HepG2 (cell line): ENCODE results near the gene GJA5. TPM values are rescaled to one million over a fixed set of nuclear protein-coding genes. Genes with fewer than 3 reads are reported as not detected.
A peak's percentile ranks its signal among the peaks of the same experiment; 100 is the strongest.

Experiments
- BHLHE40 ChIP-seq: IDR thresholded peaks from 2 replicates; pipeline ENCODE4 v1.6.1; 2011; ENCODE audit warnings: low read length, improper control_type of control experiment
- CAMTA2 ChIP-seq: sonication (generic); formaldehyde crosslinking; IDR thresholded peaks from 2 replicates; pipeline ENCODE4 v1.4.0; 2020; ENCODE audit warnings: mild to moderate bottlenecking, missing genetic modification reagents, borderline replicate concordance
- GABPA ChIP-seq, 2 experiments: IDR thresholded peaks; 2 replicates each; pipeline ENCODE4 v1.6.1; 2011 to 2016; ENCODE audit warnings: low read depth in 2 of 2, low read length in 1 of 2, missing biosample characterization in 1 of 2, missing genetic modification characterization in 1 of 2
- GATAD2A ChIP-seq: IDR thresholded peaks from 2 replicates; pipeline ENCODE4 v1.6.1; 2016
- IRF2 ChIP-seq: IDR thresholded peaks from 2 replicates; pipeline ENCODE4 v1.6.1; 2018; ENCODE audit warnings: missing genetic modification reagents, missing compliant biosample characterization
- MED1 ChIP-seq: sonication (generic); formaldehyde crosslinking; IDR thresholded peaks from 2 replicates; pipeline ENCODE4 v1.4.0; 2020; ENCODE audit warnings: missing genetic modification reagents
- NFYB ChIP-seq: sonication (generic); formaldehyde crosslinking; IDR thresholded peaks from 2 replicates; pipeline ENCODE4 v1.4.0; 2020; ENCODE audit warnings: missing genetic modification reagents
- NR1H2 ChIP-seq: sonication (generic); formaldehyde crosslinking; IDR thresholded peaks from 2 replicates; pipeline ENCODE4 v1.8.1; 2022; ENCODE audit warnings: low read depth, missing genetic modification reagents, borderline replicate concordance
- PAF1 ChIP-seq: IDR thresholded peaks from 2 replicates; pipeline ENCODE4 v1.6.1; 2016; ENCODE audit warnings: missing genetic modification reagents, missing compliant biosample characterization
- PATZ1 ChIP-seq: sonication (generic); formaldehyde crosslinking; IDR thresholded peaks from 2 replicates; pipeline ENCODE4 v1.4.0; 2020; ENCODE audit warnings: missing genetic modification reagents
- SALL2 ChIP-seq: sonication (generic); formaldehyde crosslinking; IDR thresholded peaks from 2 replicates; pipeline ENCODE4 v1.8.1; 2023; ENCODE audit warnings: mild to moderate bottlenecking, missing genetic modification reagents, inconsistent platforms
- SMC3 ChIP-seq: IDR thresholded peaks from 2 replicates; pipeline ENCODE4 v1.6.1; 2011; ENCODE audit warnings: low read length, improper control_type of control experiment
- SP2 ChIP-seq: sonication (generic); formaldehyde crosslinking; IDR thresholded peaks from 2 replicates; pipeline ENCODE4 v1.5.1; 2020; ENCODE audit warnings: mild to moderate bottlenecking, missing genetic modification reagents
- ZFAT ChIP-seq: sonication (generic); formaldehyde crosslinking; conservative IDR thresholded peaks from 2 replicates; pipeline ENCODE4 v1.8.1; 2023; ENCODE audit warnings: missing genetic modification reagents, inconsistent platforms
- ZNF496 ChIP-seq: sonication (generic); formaldehyde crosslinking; IDR thresholded peaks from 2 replicates; pipeline ENCODE4 v1.8.1; 2023; ENCODE audit warnings: mild to moderate bottlenecking, moderate library complexity, missing genetic modification reagents; ENCODE audit not compliant: insufficient replicate concordance
- ZNF563 ChIP-seq: sonication (generic); formaldehyde crosslinking; IDR thresholded peaks from 2 replicates; pipeline ENCODE4 v1.8.0; 2022; ENCODE audit warnings: mild to moderate bottlenecking, moderate library complexity, missing genetic modification reagents
- ZNF577 ChIP-seq: sonication (generic); formaldehyde crosslinking; IDR thresholded peaks from 2 replicates; pipeline ENCODE4 v1.4.0; 2020; ENCODE audit warnings: mild to moderate bottlenecking, low read depth, missing genetic modification reagents, borderline replicate concordance
- ZNF614 ChIP-seq: IDR thresholded peaks from 2 replicates; pipeline ENCODE4 v1.6.1; 2018; ENCODE audit warnings: missing biosample characterization, missing genetic modification reagents, inconsistent platforms, borderline replicate concordance
- ZNF720 ChIP-seq: sonication (generic); formaldehyde crosslinking; IDR thresholded peaks from 2 replicates; pipeline ENCODE4 v1.4.0; 2020; ENCODE audit warnings: missing genetic modification reagents
- polyA plus RNA-seq, 8 experiments: library from polyadenylated mRNA; depleted of rRNA in 3 of 8; stranded (reverse) in 7 of 8; unstranded in 1 of 8; fragments of >200 nt; fragmentation: Illumina TruSeq in 4 of 8; extraction: Trizol in 4 of 8; gene quantifications; 2 replicates each; pipeline versions ENCODE4 v1.2.1 to v1.2.3, GENCODE V29; 2011 to 2016; ENCODE audit warnings: low read depth in 4 of 8, missing spikeins in 1 of 8, mixed read lengths in 1 of 8; ENCODE audit not compliant: insufficient read depth in 1 of 8
- total RNA-seq, 5 experiments: library from RNA; depleted of rRNA; stranded (reverse); fragments of >200 nt; fragmentation: Illumina TruSeq; extraction: Trizol; gene quantifications; 2 replicates each; pipeline ENCODE4 v1.2.3, GENCODE V29; 2016; ENCODE audit warnings: low read depth in 1 of 5
- TF ChIP-seq, protein P1 (sequence below), 2 experiments: fragments of 450-650 bp in 1 of 2; sonication (generic) in 1 of 2; formaldehyde crosslinking in 1 of 2; IDR thresholded peaks; 2 replicates each; pipeline versions ENCODE4 v1.6.1 to v1.8.0; 2016 to 2022; ENCODE audit warnings: antibody characterized with exemption in 1 of 2, mild to moderate bottlenecking in 1 of 2, missing genetic modification reagents in 1 of 2

GJA5 gene
- total and polyA plus RNA-seq, 2 of the 13 experiments (the other 11 are each of a cell fraction or from before 2014, with no cell fraction given): not detected

DNA sequence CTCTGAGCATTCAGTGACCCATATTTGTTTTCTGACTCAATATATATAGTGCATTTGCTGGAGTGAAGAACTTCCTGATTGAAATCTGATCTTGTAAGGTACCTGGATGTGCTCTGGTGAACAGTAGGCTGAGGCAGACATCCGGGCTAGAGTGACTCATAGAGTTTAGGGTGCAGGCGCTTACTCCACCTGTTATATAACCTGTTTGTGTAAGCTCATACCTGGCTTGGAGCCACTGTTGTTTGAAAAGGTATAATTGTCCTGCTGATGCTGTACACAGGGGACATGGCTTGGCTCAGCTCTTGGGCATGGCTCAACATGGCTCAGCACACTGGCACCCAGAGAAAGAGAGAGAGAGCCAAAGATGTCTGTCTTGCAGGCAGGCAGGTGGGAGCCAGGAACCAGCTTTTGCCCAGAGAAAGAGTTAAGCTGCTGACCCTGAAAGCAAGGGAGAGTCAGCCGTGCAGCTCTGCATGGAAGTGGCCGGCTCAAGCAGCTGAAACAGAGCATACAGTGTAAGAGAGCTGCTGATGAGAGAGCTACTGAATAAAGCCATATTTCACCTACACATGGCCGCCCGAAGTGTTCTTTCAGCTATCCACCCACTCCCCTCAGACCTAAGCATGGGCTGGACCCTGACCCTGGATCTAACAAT is 43.2 kb downstream of the GJA5 start (continued):
- TF ChIP-seq, protein P1, sequence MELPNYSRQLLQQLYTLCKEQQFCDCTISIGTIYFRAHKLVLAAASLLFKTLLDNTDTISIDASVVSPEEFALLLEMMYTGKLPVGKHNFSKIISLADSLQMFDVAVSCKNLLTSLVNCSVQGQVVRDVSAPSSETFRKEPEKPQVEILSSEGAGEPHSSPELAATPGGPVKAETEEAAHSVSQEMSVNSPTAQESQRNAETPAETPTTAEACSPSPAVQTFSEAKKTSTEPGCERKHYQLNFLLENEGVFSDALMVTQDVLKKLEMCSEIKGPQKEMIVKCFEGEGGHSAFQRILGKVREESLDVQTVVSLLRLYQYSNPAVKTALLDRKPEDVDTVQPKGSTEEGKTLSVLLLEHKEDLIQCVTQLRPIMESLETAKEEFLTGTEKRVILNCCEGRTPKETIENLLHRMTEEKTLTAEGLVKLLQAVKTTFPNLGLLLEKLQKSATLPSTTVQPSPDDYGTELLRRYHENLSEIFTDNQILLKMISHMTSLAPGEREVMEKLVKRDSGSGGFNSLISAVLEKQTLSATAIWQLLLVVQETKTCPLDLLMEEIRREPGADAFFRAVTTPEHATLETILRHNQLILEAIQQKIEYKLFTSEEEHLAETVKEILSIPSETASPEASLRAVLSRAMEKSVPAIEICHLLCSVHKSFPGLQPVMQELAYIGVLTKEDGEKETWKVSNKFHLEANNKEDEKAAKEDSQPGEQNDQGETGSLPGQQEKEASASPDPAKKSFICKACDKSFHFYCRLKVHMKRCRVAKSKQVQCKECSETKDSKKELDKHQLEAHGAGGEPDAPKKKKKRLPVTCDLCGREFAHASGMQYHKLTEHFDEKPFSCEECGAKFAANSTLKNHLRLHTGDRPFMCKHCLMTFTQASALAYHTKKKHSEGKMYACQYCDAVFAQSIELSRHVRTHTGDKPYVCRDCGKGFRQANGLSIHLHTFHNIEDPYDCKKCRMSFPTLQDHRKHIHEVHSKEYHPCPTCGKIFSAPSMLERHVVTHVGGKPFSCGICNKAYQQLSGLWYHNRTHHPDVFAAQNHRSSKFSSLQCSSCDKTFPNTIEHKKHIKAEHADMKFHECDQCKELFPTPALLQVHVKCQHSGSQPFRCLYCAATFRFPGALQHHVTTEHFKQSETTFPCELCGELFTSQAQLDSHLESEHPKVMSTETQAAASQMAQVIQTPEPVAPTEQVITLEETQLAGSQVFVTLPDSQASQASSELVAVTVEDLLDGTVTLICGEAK (IDR thresholded peaks at IDR 0.05): no peak
- TF ChIP-seq, protein P1 (CRISPR knock-in tag; IDR thresholded peaks at IDR 0.05): no peak
- TF ChIP-seq ZNF496 (no peak), ZFAT (CRISPR knock-in tag) (no peak), BHLHE40 (no peak), NR1H2 (CRISPR knock-in tag) (no peak), SP2 (CRISPR knock-in tag) (no peak), MED1 (peak; percentile 73), CAMTA2 (CRISPR knock-in tag) (no peak), SALL2 (CRISPR knock-in tag) (no peak), SMC3 (no peak), ZNF614 (0 out of 2 replicates have a peak, but pooled peaks have one; percentile 29), PAF1 (CRISPR knock-in tag) (no peak), IRF2 (CRISPR knock-in tag) (no peak), ZNF720 (CRISPR knock-in tag) (no peak), PATZ1 (no peak), GATAD2A (CRISPR knock-in tag) (peak; percentile 47; the same call in 1 of the 2 replicates), GABPA (IDR thresholded peaks at IDR 0.05; ENCODE audit: low read depth, low read length) (no peak), GABPA (CRISPR knock-in tag; IDR thresholded peaks at IDR 0.05; ENCODE audit: low read depth) (peak; percentile 56), ZNF563 (CRISPR knock-in tag) (no peak), NFYB (CRISPR knock-in tag) (no peak), ZNF577 (CRISPR knock-in tag) (no peak)
